Measurements from ENCODE around the gene PLXDC2.
"Not testable (repeated sequence)": the region's sequence is repeated elsewhere in the genome, so short reads cannot be mapped to it uniquely, and the experiment has no call there.

PLXDC2 gene

GRCh38 chr10:19816411-19817230 lies at the start of gene PLXDC2:
TSS of gene PLXDC2 (plus strand) at chr10:19816432.
- no peak for DNase-seq (ENCODE audit: low read depth in 2 of 2, low spot score in 1 of 2)

- DNase-seq (ENCODE audit: low read depth in 2 of 2, low spot score in 1 of 2) = no peak
These were observed 48.4 kb upstream of the PLXDC2 start for GRCh38 chr10:19767876-19768275.

GRCh38 chr10:19769826-19770225 lies 46.4 kb upstream of the PLXDC2 start:
- DNase-seq (ENCODE audit: low read depth in 2 of 2, low spot score in 1 of 2) = not testable (repeated sequence)

GRCh38 chr10:19772972-19773371 lies 43.3 kb upstream of the PLXDC2 start:
- DNase-seq (ENCODE audit: low read depth in 2 of 2, low spot score in 1 of 2) = no peak

- no peak for DNase-seq (ENCODE audit: low read depth in 2 of 2, low spot score in 1 of 2)
These were observed 40.9 kb upstream of the PLXDC2 start for GRCh38 chr10:19775296-19775695.

GRCh38 chr10:19777806-19778205 lies 38.4 kb upstream of the PLXDC2 start:
- DNase-seq (ENCODE audit: low read depth in 2 of 2, low spot score in 1 of 2) = no peak

- no peak for DNase-seq (ENCODE audit: low read depth in 2 of 2, low spot score in 1 of 2)
These were observed 37.2 kb upstream of the PLXDC2 start for GRCh38 chr10:19778996-19779395.

GRCh38 chr10:19782430-19783089 lies 33.7 kb upstream of the PLXDC2 start:
- DNase-seq (ENCODE audit: low read depth in 2 of 2, low spot score in 1 of 2) = no peak

GRCh38 chr10:19783721-19784120 lies 32.5 kb upstream of the PLXDC2 start:
- no peak for DNase-seq (ENCODE audit: low read depth in 2 of 2, low spot score in 1 of 2)

- DNase-seq (ENCODE audit: low read depth in 2 of 2, low spot score in 1 of 2) = no peak
These were observed 30.9 kb upstream of the PLXDC2 start for GRCh38 chr10:19785366-19785765.

GRCh38 chr10:19788075-19788686 lies 28.1 kb upstream of the PLXDC2 start:
- DNase-seq (ENCODE audit: low read depth in 2 of 2, low spot score in 1 of 2) = no peak

- DNase-seq (ENCODE audit: low read depth in 2 of 2, low spot score in 1 of 2) = no peak
These were observed 27.3 kb upstream of the PLXDC2 start for GRCh38 chr10:19788902-19789301.

GRCh38 chr10:19789607-19790006 lies 26.6 kb upstream of the PLXDC2 start:
- DNase-seq (ENCODE audit: low read depth in 2 of 2, low spot score in 1 of 2) = no peak

GRCh38 chr10:19791032-19791431 lies 25.2 kb upstream of the PLXDC2 start:
- DNase-seq (ENCODE audit: low read depth in 2 of 2, low spot score in 1 of 2) = no peak

- no peak for DNase-seq (ENCODE audit: low read depth in 2 of 2, low spot score in 1 of 2)
These were observed 20.5 kb upstream of the PLXDC2 start for GRCh38 chr10:19795684-19796083.

GRCh38 chr10:19800161-19800560 lies 16.1 kb upstream of the PLXDC2 start:
- no peak for DNase-seq (ENCODE audit: low read depth in 2 of 2, low spot score in 1 of 2)

GRCh38 chr10:19801369-19801768 lies 14.9 kb upstream of the PLXDC2 start:
- no peak for DNase-seq (ENCODE audit: low read depth in 2 of 2, low spot score in 1 of 2)

- DNase-seq (ENCODE audit: low read depth in 2 of 2, low spot score in 1 of 2) = no peak
These were observed 12.6 kb upstream of the PLXDC2 start for GRCh38 chr10:19803676-19804075.

- no peak for DNase-seq (ENCODE audit: low read depth in 2 of 2, low spot score in 1 of 2)
These were observed 6.8 kb upstream of the PLXDC2 start for GRCh38 chr10:19809481-19809880.

- no peak for DNase-seq (ENCODE audit: low read depth in 2 of 2, low spot score in 1 of 2)
These were observed 4.7 kb upstream of the PLXDC2 start for GRCh38 chr10:19811540-19811939.

GRCh38 chr10:19812976-19813375 lies 3.3 kb upstream of the PLXDC2 start:
- DNase-seq (ENCODE audit: low read depth in 2 of 2, low spot score in 1 of 2) = no peak

- DNase-seq (ENCODE audit: low read depth in 2 of 2, low spot score in 1 of 2) = no peak
These were observed 1.0 kb upstream of the PLXDC2 start for GRCh38 chr10:19815036-19815730.

Measured in stimulated activated CD8-positive, alpha-beta memory T cell treated with anti-CD3 and anti-CD28 coated beads, Interleukin-4, amount 100 ng/mL, for 1 hour (primary cell).